Astrocyte (in vitro differentiated cells and primary cell): ENCODE measurements around the gene KRTAP29-1.

Experiments used
- EZH2 ChIP-seq: IDR thresholded peaks from 2 replicates; pipeline ENCODE4 v1.6.1; 2012; ENCODE audit warnings: mild to moderate bottlenecking, low read length, inconsistent platforms; ENCODE audit not compliant: insufficient read depth
- TF ChIP-seq, protein P1 (sequence below): IDR thresholded peaks from 2 replicates; pipeline ENCODE4 v1.5.1; 2011; ENCODE audit warnings: low read depth, mild to moderate bottlenecking, inconsistent platforms, low read length, moderate library complexity; ENCODE audit not compliant: insufficient read depth

DNA sequence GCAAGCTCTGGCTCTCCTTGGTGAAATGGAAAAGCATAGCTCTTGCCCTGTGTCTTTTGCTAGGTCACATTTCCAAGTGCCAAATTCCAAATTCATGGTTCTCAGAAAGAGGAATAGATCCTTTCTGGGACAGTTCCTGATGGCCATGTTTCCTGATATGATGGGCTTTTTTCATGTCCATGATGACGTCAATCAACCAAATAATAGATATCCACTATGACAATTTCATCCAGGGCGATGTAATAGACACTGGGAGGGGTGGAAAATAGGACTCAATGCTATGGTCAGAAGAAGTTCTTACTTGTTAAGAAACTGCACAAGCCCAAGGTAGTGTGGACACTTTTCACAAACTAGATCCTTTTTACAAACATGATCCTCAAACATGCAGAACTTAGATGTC lies 48.5 kb upstream of the KRTAP29-1 start:
- TF ChIP-seq EZH2 = no peak
- TF ChIP-seq, protein P1, sequence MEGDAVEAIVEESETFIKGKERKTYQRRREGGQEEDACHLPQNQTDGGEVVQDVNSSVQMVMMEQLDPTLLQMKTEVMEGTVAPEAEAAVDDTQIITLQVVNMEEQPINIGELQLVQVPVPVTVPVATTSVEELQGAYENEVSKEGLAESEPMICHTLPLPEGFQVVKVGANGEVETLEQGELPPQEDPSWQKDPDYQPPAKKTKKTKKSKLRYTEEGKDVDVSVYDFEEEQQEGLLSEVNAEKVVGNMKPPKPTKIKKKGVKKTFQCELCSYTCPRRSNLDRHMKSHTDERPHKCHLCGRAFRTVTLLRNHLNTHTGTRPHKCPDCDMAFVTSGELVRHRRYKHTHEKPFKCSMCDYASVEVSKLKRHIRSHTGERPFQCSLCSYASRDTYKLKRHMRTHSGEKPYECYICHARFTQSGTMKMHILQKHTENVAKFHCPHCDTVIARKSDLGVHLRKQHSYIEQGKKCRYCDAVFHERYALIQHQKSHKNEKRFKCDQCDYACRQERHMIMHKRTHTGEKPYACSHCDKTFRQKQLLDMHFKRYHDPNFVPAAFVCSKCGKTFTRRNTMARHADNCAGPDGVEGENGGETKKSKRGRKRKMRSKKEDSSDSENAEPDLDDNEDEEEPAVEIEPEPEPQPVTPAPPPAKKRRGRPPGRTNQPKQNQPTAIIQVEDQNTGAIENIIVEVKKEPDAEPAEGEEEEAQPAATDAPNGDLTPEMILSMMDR = no peak
